T-helper 1 cell treated with Interleukin-12 subunit alpha and Interleukin-12 subunit beta and Interleukin-4 antibody, amounts not matched to agents 30 ng/mL and 1 ng/mL, for 36 hours (primary cell): Measurements from ENCODE around the gene PSTPIP1. TPM values are rescaled to one million over a fixed set of nuclear protein-coding genes. Genes with fewer than 3 reads are reported as not detected.
"Not testable (repeated sequence)": the region's sequence is repeated elsewhere in the genome, so short reads cannot be mapped to it uniquely, and the experiment has no call there.

Experiments used
- intact Hi-C: fragments of 100-400 bp; cut with micrococcal nuclease; formaldehyde crosslinking; loops from one replicate; pipeline ENCODE4 v1.15.1; 2024
- total RNA-seq: library from RNA; stranded (reverse); gene quantifications from 2 replicates; pipeline ENCODE4 v1.2.3, GENCODE V29; 2022

Gene PSTPIP1
- total RNA-seq = 216 and 224 TPM in 2 replicates

DNA sequence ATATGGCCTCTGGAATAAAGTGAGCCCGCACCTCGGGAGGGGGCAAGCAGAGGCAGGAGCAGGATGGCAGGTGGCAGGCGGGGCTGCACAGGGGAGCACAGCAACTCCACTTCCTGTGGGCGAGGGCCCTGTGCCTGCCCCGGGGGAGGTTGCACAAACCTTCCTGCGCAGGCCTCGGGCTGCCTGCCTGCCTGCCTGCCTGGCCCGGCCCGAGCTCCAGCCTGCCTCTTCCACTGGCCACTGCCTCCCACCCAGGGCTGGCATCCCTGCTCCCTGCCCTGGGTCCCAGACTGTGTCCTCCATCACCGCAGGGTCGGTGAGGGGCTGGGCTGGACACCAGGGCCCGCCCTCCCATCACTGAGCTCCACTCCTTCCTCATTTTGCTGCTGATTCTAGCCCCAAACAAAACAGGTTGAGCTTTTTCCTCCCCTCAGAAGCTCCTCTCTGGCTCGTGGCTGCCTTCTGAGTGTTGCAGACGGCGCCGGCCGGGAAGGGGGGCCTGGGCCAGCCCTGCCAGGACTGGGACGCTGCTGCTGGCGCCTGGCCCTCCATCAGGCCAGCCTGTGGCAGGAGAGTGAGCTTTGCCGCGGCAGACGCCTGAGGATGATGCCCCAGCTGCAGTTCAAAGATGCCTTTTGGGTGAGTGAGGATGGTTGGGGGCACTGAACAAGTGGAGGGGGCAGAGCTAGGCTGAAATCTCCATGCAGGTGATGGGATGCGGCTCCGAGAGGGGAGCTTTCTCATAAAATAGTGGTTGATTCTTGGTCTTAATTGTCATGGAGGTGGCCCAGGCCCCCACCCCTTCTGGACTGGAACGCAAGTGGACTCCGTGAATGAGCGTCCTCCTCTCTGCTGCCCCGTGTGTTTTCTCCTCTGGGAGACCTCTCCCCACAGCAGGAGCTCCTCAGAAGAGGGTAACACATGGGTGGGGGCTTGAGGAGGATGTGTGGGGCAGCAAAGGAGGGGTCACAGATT is at the start of gene PSTPIP1:
TSS of gene PSTPIP1 (plus strand) at position 156 of the 975 bp plus-strand sequence. CDS start at position 604, 448 bp downstream.
- intact Hi-C loops = loop anchor here (1.0 to 2.0 kb wide), 4 partner anchors 8 to 76 kb away; partner anchors contain the start of gene TSPAN3

DNA sequence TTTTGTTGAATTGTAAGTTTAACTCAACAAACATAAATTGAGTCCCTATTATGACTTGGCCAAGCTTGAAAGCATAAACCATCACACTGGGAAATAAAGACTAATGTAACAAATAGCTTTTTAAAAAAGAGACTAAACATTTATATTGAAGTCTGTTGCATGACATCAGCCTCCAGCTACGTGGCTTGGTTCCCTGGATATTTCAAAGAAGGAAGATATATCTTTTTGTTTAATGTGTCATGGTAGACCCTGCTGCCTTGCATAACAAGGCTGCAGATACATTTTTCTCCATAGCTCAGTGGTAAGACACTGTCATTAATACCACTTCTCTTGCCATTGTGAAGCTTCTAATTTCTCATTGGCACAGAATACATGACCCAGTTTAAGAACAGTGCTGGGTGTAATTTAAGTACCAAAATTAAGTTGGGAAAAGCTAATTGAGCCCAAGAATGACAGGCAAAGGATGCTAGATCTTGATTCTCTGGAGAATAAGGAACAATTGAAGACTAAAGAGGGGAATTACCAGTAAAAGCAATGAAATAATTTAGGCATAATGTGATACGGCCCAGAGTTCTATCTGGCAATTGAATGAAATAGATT is 49.3 kb upstream of the PSTPIP1 start:
- intact Hi-C loops = no loop called here

DNA sequence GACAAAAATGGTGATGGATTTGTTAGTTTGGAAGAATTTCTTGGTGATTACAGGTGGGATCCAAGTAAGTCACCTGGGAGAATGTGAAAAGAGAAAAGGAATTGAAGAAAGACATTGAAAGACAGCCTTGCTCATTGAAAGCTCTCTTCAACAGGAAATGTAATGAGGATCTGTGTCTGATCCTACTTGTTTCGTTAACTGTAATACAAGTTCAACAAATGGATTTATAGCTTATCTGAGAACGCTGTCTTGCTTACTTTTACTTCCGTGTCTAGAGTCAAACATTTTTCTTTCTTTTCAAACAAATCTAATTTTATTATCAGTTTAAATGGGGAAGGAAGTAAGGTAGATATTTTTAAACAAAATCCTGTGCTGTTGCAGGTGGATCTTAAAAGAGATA is 47.5 kb upstream of the PSTPIP1 start:
- intact Hi-C loops = no loop called here

DNA sequence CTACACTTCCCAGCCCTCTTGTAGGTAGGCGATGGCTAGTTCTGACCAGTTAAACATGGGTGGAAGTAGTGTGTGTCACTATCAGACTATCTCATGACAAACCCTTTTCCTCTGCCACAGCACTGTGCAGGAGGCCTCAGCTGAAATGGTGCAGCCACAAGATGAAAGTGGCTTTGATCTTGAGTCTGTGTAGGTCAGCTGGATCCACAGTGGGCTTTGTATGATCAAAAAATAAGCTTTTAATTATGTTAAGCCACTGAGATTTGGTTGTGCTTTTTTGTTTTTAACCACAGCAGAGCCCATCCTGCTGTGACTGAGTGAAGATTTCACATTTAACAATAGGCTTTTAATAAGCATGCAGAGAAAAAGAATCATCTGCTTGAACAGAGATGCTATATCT is 43.7 kb upstream of the PSTPIP1 start:
- intact Hi-C loops = no loop called here

DNA sequence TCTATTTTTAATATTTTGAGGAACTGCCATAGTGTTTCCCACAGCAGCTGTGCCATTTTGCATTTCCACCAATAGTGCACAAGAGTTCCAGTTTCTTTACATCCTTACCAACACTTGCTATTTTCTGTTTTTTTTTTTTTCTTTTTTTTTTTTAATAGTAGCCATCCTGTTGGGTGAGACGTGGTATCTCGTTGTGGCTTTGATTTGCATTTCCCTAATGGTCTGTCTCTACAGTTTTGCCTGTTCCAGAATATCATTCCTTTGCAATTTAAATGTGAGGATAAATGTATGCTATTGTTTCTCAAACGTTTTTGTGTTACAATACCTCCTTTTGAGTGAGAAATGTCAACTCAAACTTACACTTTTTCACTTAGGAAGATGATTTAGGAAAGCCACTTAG is 41.0 kb upstream of the PSTPIP1 start:
- intact Hi-C loops = no loop called here

DNA sequence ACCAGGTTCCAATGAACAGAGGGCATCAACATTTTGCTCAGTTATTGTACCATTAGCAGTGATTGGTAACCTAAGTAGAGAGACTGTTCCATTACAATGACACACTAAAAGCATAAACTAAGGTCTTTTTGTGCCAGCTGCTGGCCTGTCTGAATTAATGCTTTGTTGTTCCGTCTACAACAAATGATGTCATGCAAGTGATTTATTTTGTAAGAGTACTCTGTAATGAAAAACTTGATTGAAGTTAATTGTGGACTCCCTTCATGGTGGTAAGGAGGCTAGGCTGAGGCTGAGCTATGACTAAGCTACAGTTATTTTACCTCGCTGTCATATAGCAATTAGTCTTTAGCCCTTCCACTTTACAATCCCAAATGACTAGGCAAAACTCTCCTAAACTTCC is 40.2 kb upstream of the PSTPIP1 start:
- intact Hi-C loops = no loop called here

DNA sequence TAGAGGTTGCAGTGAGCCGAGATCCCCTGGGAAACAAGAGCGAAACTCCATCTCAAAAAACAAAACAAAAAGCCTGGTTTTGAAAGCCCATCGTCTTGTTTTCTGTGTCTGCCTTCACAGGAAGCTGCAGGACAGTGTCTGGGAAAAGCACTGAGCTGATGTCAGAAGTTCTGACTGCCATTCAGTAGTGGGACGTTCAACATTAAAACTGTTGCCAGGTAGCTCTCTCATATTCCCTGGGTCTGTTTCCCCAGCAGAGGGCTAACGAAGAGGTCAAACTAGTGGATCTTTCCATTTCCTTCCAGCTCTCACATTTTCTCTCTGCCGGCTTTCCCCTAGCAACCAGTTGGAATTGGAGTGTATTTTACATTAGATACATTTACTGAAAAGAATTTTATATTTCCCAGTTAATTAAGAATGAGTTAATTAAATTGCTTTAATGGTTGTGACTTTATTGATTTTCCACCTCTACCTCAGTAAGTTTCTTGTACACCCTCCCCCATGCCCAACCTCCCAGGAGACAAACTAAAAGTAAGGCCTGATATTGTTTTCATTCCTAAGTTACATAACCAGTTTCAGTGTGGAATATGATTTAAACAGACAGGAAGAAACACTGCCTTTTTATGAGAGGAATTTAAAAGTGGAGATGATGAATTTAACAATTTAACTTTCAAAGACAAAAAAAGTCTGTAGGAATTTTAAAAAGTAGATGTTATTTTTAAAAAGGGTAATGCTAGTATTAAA is 33.5 kb upstream of the PSTPIP1 start:
- intact Hi-C loops = no loop called here

DNA sequence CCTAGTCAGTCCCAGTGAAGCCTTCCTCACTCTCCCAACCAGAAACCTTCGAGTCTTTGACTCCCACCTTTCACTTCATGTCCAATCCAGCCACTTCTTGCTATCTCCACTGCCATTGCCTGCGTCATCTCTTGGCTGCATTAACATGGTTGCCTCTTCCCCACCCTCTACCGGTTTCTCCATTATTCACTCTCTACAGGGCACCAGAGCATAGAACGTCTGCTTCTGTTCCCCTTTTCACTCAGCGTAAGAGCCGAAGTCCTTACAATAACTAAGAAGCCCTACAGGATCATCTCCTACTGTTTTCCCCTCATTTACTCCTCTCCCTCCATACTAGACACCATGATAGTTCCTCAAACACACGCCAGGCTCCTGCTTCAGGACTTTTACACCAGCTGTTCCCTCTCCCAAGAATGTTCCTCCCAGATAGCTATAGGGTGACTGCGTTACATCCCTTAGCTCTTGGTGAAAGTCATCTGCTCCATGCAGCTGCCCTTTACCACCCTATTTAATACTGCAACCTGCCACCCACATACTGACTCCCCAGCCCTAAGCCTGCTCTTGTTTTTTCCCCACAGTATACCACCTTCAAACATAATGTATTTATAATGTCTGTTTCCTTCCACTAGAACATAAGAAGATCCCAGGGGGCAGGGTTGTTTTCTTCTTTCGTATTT is 32.5 kb upstream of the PSTPIP1 start:
- intact Hi-C loops = no loop called here

DNA sequence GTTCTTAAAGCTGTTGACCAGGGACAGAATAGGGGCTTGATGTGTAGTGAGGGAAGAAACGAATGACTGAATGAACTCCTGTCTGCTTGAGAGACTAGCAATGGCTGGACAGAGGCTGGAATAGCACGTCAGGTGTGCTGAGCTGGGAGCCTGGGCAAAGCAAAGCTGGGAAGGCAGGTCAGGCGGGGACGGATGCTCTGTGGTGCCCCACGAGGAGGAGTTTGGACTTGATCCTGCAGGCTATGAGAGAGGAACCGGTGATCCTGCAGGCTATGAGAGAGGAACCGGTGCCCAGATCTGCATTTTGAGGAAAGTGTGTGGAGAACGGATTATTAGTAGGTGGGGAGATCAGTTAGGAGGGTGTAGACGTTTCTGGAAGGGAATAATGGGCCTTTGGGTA is 31.3 kb upstream of the PSTPIP1 start:
- intact Hi-C loops = no loop called here

DNA sequence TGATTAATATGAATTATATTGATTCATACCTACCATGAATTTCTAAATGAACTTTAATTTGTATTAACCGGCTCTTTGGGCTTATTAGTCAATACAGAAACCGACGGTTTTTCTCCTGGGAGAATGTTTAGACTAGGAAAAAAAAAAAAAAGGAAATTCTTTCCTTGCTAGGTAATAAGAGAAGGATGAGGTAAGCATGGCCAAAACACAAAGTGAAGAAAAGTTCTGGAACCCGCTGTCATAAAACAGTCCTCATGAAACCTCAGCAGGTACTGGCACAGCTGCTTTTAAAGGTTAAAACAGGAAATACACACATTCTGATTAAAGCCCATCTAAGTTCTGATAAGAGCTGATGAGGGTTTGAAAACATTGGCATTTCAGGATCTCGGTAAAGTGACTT is 30.8 kb upstream of the PSTPIP1 start:
- intact Hi-C loops = no loop called here

DNA sequence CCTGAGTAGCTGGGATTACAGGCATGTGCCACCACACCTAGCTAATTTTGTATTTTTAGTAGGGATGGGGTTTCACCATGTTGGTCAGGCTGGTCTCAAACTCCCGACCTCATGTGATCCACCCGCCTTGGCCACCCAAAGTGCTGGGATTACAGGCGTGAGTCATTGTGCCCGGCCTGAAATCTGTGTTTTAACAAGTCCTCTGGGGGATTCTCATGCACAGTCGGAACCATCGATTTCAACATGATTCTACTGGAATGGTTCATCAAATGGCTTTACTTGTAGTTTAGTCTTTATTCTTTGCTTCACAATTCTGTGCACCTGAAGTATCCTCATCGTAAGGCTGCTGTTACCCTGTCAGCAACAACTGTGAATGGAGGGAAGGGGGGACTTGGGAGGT is 28.9 kb upstream of the PSTPIP1 start:
- intact Hi-C loops = not testable (repeated sequence)

DNA sequence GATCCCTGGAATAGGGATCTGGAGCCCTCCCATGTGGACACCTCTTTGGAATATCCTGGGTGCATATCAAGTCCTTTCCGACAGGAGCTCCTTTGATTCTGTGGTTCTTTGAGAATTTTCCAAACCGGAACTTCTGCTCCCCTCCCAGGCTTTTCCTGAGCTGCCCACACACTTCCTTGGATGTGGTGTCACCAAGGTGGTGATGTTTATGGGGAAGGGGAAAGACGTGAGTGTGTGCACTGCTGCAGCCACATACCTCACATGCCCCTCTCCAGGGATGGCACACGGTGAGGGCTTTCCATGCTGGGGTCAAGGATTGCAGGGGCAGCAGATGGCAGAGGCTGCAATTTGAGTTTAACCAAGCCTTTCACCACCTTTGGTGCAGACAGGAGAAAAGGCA is 27.9 kb upstream of the PSTPIP1 start:
- intact Hi-C loops = no loop called here

DNA sequence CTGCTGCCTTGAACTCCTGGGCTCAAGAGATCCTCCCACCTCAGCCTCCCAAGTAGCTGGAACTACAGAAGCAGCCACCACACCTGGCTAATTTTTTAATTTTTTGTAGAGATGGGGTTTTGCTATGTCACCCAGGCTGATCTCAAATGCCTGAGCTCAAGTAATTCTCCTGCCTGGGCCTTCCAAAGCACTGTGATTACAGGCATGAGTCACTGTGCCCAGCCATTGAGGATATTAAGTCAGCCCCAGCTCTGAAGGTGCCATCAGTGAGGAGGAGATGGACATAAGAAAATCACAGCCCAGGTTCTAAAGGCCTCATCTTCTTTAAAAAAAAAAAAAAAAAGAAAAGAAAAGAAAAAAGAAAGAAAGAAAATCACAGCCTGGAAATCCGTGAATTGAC is 26.6 kb upstream of the PSTPIP1 start:
- intact Hi-C loops = no loop called here

DNA sequence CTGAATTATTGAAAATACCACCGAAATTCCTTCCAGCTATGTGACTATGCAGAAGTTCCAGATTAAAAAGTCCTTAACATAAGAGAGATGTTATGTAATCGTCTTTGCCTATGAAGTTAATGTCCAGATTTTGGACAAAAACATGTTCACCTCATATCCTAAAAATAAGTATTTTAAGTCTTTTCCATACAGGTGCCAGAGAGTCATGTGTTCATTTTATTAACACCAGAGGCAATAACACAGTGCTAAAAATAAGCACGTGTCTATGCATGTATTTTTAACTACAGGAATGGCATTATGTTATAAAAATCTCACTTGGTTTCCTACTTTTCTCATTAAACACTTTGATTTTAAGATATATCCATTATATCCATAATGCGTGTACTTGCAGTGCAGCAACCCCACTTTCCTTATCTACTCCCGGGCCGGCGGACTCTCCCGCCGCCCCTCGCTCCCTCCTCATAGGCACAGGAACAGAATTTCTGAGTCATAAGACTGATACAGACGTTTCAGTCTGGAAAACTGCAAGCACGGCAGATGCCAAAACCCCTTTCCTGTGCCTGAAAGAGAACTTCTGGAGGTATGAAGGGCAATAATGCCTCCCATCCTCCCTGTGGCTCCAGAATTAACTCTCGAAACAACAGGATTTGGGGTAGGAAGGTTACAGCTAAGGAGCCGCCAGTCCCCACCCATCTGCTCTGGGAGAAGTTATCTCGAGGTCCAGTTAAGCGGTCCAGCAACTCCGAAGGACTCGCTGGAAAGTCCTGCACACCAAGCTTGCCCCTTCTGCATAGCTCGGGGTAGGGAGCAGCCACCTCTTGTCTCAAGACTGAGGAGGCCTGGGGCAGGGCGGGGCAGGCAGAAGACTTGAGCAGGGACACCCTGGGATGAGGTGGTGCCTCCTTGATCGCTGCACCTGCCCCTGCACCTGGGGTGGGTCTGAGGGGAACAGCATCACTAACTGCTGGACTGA is 22.3 kb upstream of the PSTPIP1 start:
- intact Hi-C loops = loop anchor here (1.0 to 10.0 kb wide), 8 partner anchors 31 to 571 kb away; partner anchors contain the start of gene TSPAN3

DNA sequence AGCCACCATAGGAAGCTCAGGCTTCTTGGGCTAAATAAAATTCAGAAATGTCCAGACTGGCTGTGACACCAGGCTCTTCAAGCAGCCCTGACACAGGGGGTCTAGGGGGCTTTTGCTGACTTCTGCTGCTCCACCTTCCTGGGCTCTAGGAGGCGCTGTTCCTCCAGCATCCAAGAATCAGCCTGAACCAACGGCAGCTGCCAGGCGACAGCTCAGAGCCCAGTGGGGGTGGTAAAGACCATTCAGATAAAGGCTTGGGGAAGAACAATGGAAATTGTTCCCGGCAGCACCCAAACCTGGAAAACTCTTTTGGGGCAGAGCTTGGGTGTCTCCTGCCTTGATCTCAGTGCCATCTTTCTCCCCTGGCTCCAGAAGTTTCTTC is 21.6 kb upstream of the PSTPIP1 start:
- intact Hi-C loops = loop anchor here (1.0 to 10.0 kb wide), 8 partner anchors 30 to 570 kb away; partner anchors contain the start of gene TSPAN3

DNA sequence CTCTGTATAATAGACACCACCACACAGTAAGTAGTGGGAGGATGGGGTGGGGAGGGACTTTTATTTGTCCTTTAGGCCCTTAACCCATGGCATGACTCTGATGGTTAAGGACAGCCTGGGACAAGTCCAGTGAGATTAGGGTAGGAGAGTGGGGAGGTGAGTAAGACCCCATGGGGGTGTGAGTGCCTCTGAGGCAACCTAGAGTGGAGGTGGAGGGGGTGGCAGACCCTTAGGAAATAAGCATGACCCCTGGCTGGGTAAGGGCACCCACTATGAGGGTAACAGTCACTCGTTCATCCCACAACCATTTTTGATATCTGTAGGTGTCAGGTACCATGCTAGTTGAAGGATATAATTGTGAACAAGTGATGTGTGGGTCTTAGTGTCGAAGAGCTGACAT is 21.0 kb upstream of the PSTPIP1 start:
- intact Hi-C loops = loop anchor here (1.0 to 10.0 kb wide), 8 partner anchors 29 to 569 kb away; partner anchors contain the start of gene TSPAN3

DNA sequence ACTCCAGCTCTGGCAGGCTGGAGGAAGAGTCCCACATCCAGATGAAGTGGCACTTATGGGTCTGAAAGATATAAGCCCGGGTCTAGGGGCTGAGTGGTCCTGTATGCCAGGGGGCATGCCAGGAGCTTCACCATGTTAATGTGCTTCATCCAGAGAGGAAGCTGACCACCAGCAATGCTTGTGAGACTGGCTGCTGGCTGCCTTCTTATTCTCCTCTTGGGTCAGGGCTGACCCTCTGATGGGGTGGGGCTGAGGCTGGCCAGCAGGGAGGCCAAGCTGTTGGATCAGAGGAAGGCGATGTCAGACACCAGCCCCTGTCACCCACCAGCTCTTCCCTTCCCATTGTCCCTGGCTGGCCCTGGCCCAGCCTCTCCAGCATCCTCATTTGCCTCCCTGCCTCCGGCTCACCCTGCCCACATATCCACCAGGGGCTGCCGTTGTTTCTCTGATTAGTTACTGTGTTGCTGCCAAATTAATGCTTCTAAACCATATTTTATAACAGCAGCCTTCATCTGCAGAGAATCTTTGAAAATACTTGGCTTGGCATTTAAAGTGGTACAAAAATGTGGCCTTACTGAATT is 20.4 kb upstream of the PSTPIP1 start:
- intact Hi-C loops = loop anchor here (5.0 to 10.0 kb wide), 2 partner anchors 100 to 213 kb away; partner anchors contain the start of gene TSPAN3

DNA sequence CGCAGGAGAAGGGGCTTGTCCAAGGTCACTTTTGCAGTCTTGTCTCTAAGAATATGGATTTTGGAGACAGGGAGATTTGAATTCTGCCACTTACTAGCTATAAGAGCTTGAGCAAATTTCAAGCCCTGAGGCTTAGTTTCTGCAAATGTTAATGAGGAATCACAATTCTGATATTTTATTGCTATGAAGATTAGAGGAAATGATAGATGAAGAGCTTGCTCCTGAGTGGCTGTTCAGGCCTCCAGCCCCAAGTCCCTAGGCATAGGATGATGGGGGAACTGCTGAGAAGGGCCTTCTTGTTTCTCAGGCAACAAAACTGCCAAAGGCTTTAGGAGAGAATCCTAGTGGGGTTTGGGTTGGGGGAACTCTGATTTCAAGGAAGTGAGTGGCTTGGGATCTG is 18.8 kb upstream of the PSTPIP1 start:
- intact Hi-C loops = loop anchor here (1.0 to 10.0 kb wide), 5 partner anchors 12 to 99 kb away; partner anchors contain the start of genes PSTPIP1 and TSPAN3
